WTC11 (cell line): ENCODE results near the gene ST8SIA4. TPM values are rescaled to one million over a fixed set of nuclear protein-coding genes. Genes with fewer than 3 reads are reported as not detected.

ENCODE experiments used
- ATAC-seq: fragments of 200-7000 bp; cut with Tn5 transposase; 2 replicates; pipeline ENCODE4 v1.10.0; 2021; ENCODE audit warnings: mild to moderate bottlenecking, moderate library complexity
- CTCF ChIA-PET: fragments of 300-600 bp; sonication (Branson Sonifier 250); formaldehyde crosslinking; loops from one replicate; lab custom pipeline; 2021; ENCODE audit warnings: antibody characterized with exemption; lab: Charles Lee
- POLR2A ChIA-PET: fragments of 350-600 bp; sonication (Branson Sonifier 250); formaldehyde crosslinking; loops from one replicate; lab custom pipeline; 2021; ENCODE audit warnings: antibody characterized with exemption; lab: Charles Lee
- DNase-seq: peaks from one replicate; pipeline ENCODE4 v3.0.0; 2021; ENCODE audit warnings: low spot score
- H3K27ac Mint-ChIP-seq: 2 replicates; pipeline ENCODE4 v1.8.0; 2021; ENCODE audit warnings: mixed read lengths
- H3K27me3 Mint-ChIP-seq: 2 replicates; pipeline ENCODE4 v1.8.0; 2021; ENCODE audit warnings: low read depth, mild to moderate bottlenecking, moderate library complexity, mixed read lengths
- H3K36me3 Mint-ChIP-seq: 2 replicates; pipeline ENCODE4 v1.8.0; 2021; ENCODE audit warnings: mixed read lengths
- H3K4me1 Mint-ChIP-seq: 2 replicates; pipeline ENCODE4 v1.8.0; 2022; ENCODE audit warnings: mixed read lengths
- H3K4me3 Mint-ChIP-seq: 2 replicates; pipeline ENCODE4 v1.8.0; 2021; ENCODE audit warnings: mild to moderate bottlenecking, moderate library complexity, mixed read lengths
- H3K9me3 Mint-ChIP-seq: 2 replicates; pipeline ENCODE4 v1.8.0; 2021; ENCODE audit warnings: mixed read lengths
- CDX4 ChIP-seq: fragments of 250-450 bp; sonication (Bioruptor Pico); IDR thresholded peaks from 2 replicates; pipeline ENCODE4 v1.9.0; 2021; ENCODE audit warnings: moderate library complexity, mild to moderate bottlenecking, inconsistent platforms, borderline replicate concordance
- CTCF ChIP-seq: fragments of 200-600 bp; IDR thresholded peaks from 2 replicates; pipeline ENCODE4 v1.8.0; 2022; ENCODE audit warnings: antibody characterized with exemption
- E2F5 ChIP-seq: sonication (generic); formaldehyde crosslinking; IDR thresholded peaks from 2 replicates; pipeline ENCODE4 v1.8.1; 2022; ENCODE audit warnings: mild to moderate bottlenecking, moderate library complexity, missing genetic modification reagents
- ETV6 ChIP-seq: sonication (generic); formaldehyde crosslinking; IDR thresholded peaks from 2 replicates; pipeline ENCODE4 v1.8.1; 2022; ENCODE audit warnings: mild to moderate bottlenecking, missing genetic modification reagents
- FOXP1 ChIP-seq: sonication (generic); formaldehyde crosslinking; IDR thresholded peaks from 2 replicates; pipeline ENCODE4 v1.8.0; 2022; ENCODE audit warnings: missing genetic modification reagents, mild to moderate bottlenecking, moderate library complexity, borderline replicate concordance
- MAX ChIP-seq: sonication (generic); formaldehyde crosslinking; IDR thresholded peaks from 2 replicates; pipeline ENCODE4 v1.8.0; 2022; ENCODE audit warnings: mild to moderate bottlenecking, missing genetic modification reagents
- SP1 ChIP-seq: sonication (generic); formaldehyde crosslinking; conservative IDR thresholded peaks from 2 replicates; pipeline ENCODE4 v1.8.1; 2022; ENCODE audit warnings: missing genetic modification reagents
- TEAD1 ChIP-seq: sonication (generic); formaldehyde crosslinking; IDR thresholded peaks from 2 replicates; pipeline ENCODE4 v1.8.0; 2022; ENCODE audit warnings: mild to moderate bottlenecking, missing genetic modification reagents
- TP53 ChIP-seq: sonication (generic); formaldehyde crosslinking; IDR thresholded peaks from 2 replicates; pipeline ENCODE4 v1.8.1; 2023; ENCODE audit warnings: mild to moderate bottlenecking, missing genetic modification reagents
- ZBTB21 ChIP-seq: sonication (generic); formaldehyde crosslinking; IDR thresholded peaks from 2 replicates; pipeline ENCODE4 v1.8.1; 2023; ENCODE audit warnings: mild to moderate bottlenecking, missing genetic modification reagents, borderline replicate concordance
- ZNF232 ChIP-seq: sonication (generic); formaldehyde crosslinking; IDR thresholded peaks from 2 replicates; pipeline ENCODE4 v1.8.0; 2022; ENCODE audit warnings: mild to moderate bottlenecking, missing genetic modification reagents
- ZNF281 ChIP-seq: sonication (generic); formaldehyde crosslinking; IDR thresholded peaks from 2 replicates; pipeline ENCODE4 v1.8.0; 2023; ENCODE audit warnings: mild to moderate bottlenecking, missing genetic modification reagents
- ZNF416 ChIP-seq: fragments of 250-450 bp; sonication (Bioruptor Pico); IDR thresholded peaks from 2 replicates; pipeline ENCODE4 v1.9.0; 2021; ENCODE audit warnings: mild to moderate bottlenecking, inconsistent platforms
- total RNA-seq: library from RNA; stranded (reverse); gene quantifications from 3 replicates; pipeline ENCODE4 v1.2.3, GENCODE V29; 2021
- TF ChIP-seq, protein P1 (sequence below): sonication (generic); formaldehyde crosslinking; IDR thresholded peaks from 2 replicates; pipeline ENCODE4 v1.8.1; 2022; ENCODE audit warnings: low read depth, mild to moderate bottlenecking, moderate library complexity, missing genetic modification reagents, borderline replicate concordance
- TF ChIP-seq, protein P2 (sequence below): sonication (generic); formaldehyde crosslinking; IDR thresholded peaks from 2 replicates; pipeline ENCODE4 v1.8.0; 2022; ENCODE audit warnings: mild to moderate bottlenecking, missing genetic modification reagents
- TF ChIP-seq, protein P3 (sequence below): sonication (generic); formaldehyde crosslinking; IDR thresholded peaks from 2 replicates; pipeline ENCODE4 v1.8.1; 2022; ENCODE audit warnings: mild to moderate bottlenecking, missing genetic modification reagents, moderate library complexity, borderline replicate concordance

ST8SIA4 gene
- total RNA-seq, 1 experiment from 2014 or later = 1.3 TPM

DNA sequence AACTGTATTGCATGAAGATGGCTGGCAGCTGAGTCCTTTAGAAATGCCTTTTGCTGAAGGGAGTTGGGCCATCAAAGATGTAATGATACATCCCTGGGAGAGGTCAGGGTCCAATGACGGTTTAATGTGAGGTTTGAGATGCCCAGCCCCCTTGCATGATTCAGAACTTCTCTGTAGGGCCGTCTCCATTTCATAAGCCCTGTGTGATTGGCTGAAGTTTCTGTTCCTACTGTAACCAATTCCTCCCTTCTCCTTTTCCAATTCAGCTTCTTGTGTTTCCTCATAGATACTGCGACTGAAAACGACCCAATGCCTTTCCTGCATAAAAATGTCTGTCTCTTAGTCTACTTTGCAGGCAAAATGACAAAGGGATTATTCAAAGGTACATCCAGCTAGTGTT is 47.9 kb upstream of the ST8SIA4 start:
- Mint-ChIP-seq H3K27ac (no peak overlapping the region), H3K9me3 (peaks cover 20% of the 10 kb centered on the region), H3K36me3 (peaks cover 6% of the 10 kb centered on the region; the same call in 1 of the 2 replicates), H3K4me3 (no peak overlapping the region), H3K4me1 (no peaks in the 10 kb centered on the region), H3K27me3 (no peaks in the 10 kb centered on the region)
- no peak for DNase-seq
- no peak for TF ChIP-seq CTCF
- TF ChIP-seq FOXP1 (CRISPR knock-in tag) = no peak
- TF ChIP-seq E2F5 (CRISPR knock-in tag) = no peak
- CTCF ChIA-PET = interaction anchor here (0.7 kb wide), 1 partner anchor 10 kb away, joined by 5 read pairs; no protein-coding TSS in a partner anchor
- POLR2A ChIA-PET = no interaction called here
- ATAC-seq = no peak

DNA sequence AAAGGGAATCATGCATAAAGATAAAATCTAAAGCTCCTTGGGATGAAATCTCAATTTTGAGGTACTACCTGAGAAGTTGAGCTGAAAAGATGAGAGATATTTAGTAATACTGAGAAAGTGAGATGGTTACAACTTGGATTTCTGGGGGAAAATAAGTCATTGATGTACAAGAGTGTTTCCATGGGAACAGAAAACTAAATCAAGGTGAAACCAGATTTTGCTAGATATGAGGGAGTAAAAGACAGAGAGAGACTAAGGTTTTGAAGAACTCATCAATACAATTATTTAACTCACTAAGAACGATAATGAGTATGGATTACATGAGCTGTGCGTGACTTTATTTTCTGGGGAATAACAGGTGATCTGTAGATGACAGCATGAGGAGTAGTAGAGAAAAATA is 10.2 kb upstream of the ST8SIA4 start:
- CTCF ChIA-PET = no interaction called here
- POLR2A ChIA-PET = no interaction called here
- peaks cover 6% of the 10 kb centered on the region for H3K9me3 Mint-ChIP-seq
- TF ChIP-seq, protein P1, sequence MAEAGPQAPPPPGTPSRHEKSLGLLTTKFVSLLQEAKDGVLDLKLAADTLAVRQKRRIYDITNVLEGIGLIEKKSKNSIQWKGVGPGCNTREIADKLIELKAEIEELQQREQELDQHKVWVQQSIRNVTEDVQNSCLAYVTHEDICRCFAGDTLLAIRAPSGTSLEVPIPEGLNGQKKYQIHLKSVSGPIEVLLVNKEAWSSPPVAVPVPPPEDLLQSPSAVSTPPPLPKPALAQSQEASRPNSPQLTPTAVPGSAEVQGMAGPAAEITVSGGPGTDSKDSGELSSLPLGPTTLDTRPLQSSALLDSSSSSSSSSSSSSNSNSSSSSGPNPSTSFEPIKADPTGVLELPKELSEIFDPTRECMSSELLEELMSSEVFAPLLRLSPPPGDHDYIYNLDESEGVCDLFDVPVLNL (CRISPR knock-in tag) = no peak
- TF ChIP-seq ZNF416 (CRISPR knock-in tag) = no peak
- no peak for TF ChIP-seq SP1 (CRISPR knock-in tag)
- H3K36me3 Mint-ChIP-seq = no peaks in the 10 kb centered on the region
- no peaks in the 10 kb centered on the region for H3K4me1 Mint-ChIP-seq
- no peak overlapping the region for H3K4me3 Mint-ChIP-seq
- DNase-seq (no peak), ATAC-seq (no peak)
- no peaks in the 10 kb centered on the region for H3K27me3 Mint-ChIP-seq
- no peak overlapping the region for H3K27ac Mint-ChIP-seq

DNA sequence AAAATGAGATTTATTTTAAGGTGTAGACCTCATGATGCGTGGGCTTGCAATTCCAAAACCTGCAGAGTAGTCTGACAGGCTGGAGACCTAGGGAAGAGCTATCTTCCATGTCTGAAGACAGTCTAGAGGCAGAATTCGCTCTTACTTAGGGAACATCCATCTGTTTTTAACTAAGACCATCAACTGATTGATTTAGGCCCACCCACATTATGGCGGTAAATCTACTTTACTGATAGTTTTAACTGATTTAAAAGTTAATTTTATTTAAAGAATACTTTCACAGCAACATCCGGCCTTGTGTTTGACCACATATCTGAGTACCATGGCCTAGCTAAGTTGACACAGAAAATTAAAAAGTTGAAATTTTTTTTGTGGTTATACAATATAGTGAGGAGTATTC is 6.0 kb upstream of the ST8SIA4 start:
- Mint-ChIP-seq H3K27ac (no peak overlapping the region), H3K4me1 (peaks cover 9% of the 10 kb centered on the region), H3K4me3 (no peak overlapping the region), H3K27me3 (peaks cover 25% of the 10 kb centered on the region), H3K36me3 (no peaks in the 10 kb centered on the region), H3K9me3 (no peaks in the 10 kb centered on the region)
- ChIA-PET POLR2A (no interaction called here), CTCF (no interaction called here)
- DNase-seq (no peak), ATAC-seq (no peak)
- TF ChIP-seq ZNF281 (CRISPR knock-in tag) = no peak
- no peak for TF ChIP-seq CDX4
- TF ChIP-seq, all 79 proteins: peak for 0

DNA sequence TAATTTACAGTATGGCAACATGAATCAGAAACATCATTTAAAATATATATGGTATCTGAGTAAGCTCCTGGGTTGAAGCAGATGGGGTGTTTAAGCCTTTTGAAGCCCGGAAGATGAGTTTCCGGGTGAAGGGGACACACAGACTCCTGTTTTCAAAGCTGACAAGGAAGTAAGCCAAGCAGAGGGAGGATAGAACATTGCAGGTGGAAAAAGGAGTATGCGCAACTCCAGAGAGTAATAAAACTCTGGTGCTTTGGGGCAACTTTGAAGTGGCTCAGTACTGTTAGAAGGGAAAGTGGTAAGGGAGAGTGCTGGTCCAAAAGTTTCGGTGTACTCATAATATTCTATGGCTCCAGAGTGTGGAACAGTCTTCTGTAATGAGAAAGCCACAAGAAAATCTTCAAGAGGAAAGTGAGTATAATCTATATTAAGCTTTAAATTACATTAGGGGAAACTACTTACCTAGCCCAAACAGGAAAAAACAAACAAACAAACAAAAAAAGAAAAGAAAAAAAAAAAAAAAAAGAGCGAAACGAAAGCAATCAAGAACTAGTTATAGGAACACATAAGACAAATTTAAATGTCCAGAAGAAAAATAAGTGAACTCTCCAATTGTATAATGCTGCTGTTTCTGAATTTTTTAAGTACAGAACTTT is 2.3 kb upstream of the ST8SIA4 start:
- Mint-ChIP-seq H3K27me3 (peaks cover 60% of the 10 kb centered on the region), H3K4me3 (no peak overlapping the region), H3K36me3 (no peaks in the 10 kb centered on the region), H3K27ac (no peak overlapping the region), H3K9me3 (no peaks in the 10 kb centered on the region), H3K4me1 (peaks cover 33% of the 10 kb centered on the region)
- CTCF ChIA-PET = no interaction called here
- DNase-seq (no peak), ATAC-seq (no peak)
- POLR2A ChIA-PET = interaction anchor here (0.5 kb wide), 1 partner anchor 1720 kb away, joined by 4 read pairs; no protein-coding TSS in a partner anchor
- TF ChIP-seq MAX (CRISPR knock-in tag) (no peak), ZBTB21 (CRISPR knock-in tag) (no peak), ZNF232 (no peak), ETV6 (CRISPR knock-in tag) (no peak), FOXP1 (CRISPR knock-in tag) (no peak), TEAD1 (CRISPR knock-in tag) (no peak), TP53 (CRISPR knock-in tag) (no peak)
- TF ChIP-seq, protein P2, sequence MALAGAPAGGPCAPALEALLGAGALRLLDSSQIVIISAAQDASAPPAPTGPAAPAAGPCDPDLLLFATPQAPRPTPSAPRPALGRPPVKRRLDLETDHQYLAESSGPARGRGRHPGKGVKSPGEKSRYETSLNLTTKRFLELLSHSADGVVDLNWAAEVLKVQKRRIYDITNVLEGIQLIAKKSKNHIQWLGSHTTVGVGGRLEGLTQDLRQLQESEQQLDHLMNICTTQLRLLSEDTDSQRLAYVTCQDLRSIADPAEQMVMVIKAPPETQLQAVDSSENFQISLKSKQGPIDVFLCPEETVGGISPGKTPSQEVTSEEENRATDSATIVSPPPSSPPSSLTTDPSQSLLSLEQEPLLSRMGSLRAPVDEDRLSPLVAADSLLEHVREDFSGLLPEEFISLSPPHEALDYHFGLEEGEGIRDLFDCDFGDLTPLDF (CRISPR knock-in tag) = no peak
- TF ChIP-seq, protein P1 (CRISPR knock-in tag) = no peak
- TF ChIP-seq, protein P3, sequence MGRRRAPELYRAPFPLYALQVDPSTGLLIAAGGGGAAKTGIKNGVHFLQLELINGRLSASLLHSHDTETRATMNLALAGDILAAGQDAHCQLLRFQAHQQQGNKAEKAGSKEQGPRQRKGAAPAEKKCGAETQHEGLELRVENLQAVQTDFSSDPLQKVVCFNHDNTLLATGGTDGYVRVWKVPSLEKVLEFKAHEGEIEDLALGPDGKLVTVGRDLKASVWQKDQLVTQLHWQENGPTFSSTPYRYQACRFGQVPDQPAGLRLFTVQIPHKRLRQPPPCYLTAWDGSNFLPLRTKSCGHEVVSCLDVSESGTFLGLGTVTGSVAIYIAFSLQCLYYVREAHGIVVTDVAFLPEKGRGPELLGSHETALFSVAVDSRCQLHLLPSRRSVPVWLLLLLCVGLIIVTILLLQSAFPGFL (CRISPR knock-in tag) = no peak
